Thyroid gland (tissue), 4 donors: Measurements from ENCODE around the gene SYNPO. TPM values are rescaled to one million over a fixed set of nuclear protein-coding genes. Genes with fewer than 3 reads are reported as not detected.

ENCODE experiments used
- DNase-seq, 2 donors: peaks; one replicate each; pipeline ENCODE4 v3.0.0-alpha.2; 2019
- H3K27ac ChIP-seq, 3 donors: fragments of 200-600 bp; sonication (generic); 1 replicate in 2 of 3; 2 replicates in 1 of 3; pipeline ENCODE4 v1.5.1; 2016 to 2019; ENCODE audit warnings: mild to moderate bottlenecking in 1 of 3, moderate library complexity in 1 of 3
- H3K27me3 ChIP-seq: fragments of 200-600 bp; sonication (generic); one replicate; pipeline ENCODE4 v1.5.1; 2019
- H3K36me3 ChIP-seq, 2 donors: fragments of 200-600 bp; sonication (generic); one replicate each; pipeline ENCODE4 v1.5.1; 2016 to 2019
- H3K4me1 ChIP-seq, 2 donors: fragments of 200-600 bp; sonication (generic); one replicate each; pipeline ENCODE4 v1.5.1; 2017 to 2019
- H3K4me3 ChIP-seq, 3 donors: fragments of 200-600 bp; sonication (generic); replicated peaks in 1 of 3; 1 replicate in 2 of 3; 2 replicates in 1 of 3; pipeline ENCODE4 v1.5.1; 2016; ENCODE audit warnings: mild to moderate bottlenecking in 1 of 3
- H3K9me3 ChIP-seq: fragments of 200-600 bp; sonication (generic); one replicate; pipeline ENCODE4 v1.5.1; 2017
- CTCF ChIP-seq, 6 experiments: fragments of 200-600 bp in 3 of 6; fragments of 450-650 bp in 3 of 6; sonication (generic) in 3 of 6; IDR thresholded peaks; one replicate each; pipeline ENCODE4 v1.5.1; 2016 to 2019; ENCODE audit warnings: antibody characterized with exemption in 6 of 6, mild to moderate bottlenecking in 2 of 6, inconsistent platforms in 1 of 6, moderate library complexity in 1 of 6
- POLR2A ChIP-seq, 2 donors: fragments of 450-650 bp; IDR thresholded peaks; one replicate each; pipeline ENCODE4 v1.6.1; 2017; ENCODE audit warnings: antibody characterized with exemption in 2 of 2, mild to moderate bottlenecking in 2 of 2, moderate library complexity in 1 of 2
- WGBS, 2 donors: methylation state at CpG; one replicate each; pipeline ENCODE4 v1.1.5; 2017; 5-methylcytosine and 5-hydroxymethylcytosine counted together
- intact Hi-C: fragments of 100-400 bp; cut with DNase I; formaldehyde crosslinking; loops from one replicate; pipeline ENCODE4 v1.15.1; 2023
- total RNA-seq, 4 donors: library from RNA; depleted of rRNA; stranded (reverse); fragments of >200 nt; gene quantifications; one replicate each; pipeline ENCODE4 v1.2.3, GENCODE V29; 2016

The SYNPO gene
- total RNA-seq, 4 donors from 2014 or later, result 8.8 to 19.3 (median 14.1) TPM

DNA sequence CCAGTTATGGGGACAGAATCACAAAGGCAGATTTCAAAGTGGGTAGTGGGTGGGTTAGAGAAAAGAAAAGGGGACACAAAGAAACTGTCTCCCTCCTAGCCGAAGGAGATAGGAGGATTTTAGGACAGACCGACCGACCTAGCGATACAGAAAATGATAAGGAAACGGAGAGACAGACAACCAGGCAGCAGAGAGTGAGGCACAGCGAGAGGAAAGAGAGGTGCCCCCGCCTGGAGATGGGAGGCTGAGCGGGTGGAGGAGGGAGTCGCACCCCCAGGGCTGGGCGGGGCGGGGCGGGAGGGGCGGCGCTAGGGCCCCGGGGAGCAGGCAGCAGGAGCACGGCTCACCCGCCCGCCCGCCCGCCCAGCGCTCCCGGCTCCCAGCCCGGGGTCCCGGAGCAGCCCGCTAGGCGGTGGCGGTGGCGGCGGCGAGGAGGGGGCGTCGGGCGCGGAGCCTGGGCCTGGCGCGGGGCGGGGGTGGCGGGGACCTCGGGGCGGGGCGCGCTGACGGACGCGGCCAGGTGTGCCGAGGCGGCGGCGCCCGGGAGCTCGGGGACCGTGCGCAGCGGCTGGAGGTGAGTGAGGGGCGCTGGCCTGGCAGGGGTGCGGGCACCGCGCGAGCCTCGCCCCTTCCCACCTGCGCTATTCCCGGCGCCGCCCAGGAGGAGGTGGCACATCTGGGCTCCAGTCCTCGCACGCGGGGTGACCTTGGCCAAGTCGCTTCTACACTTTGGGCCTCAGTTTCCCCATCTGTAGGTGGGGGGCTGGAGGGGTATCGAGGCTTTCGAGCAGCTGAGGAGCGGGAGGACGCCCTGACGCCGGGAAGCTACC is 15.9 kb upstream of the SYNPO start:
- H3K27me3 ChIP-seq, result no peaks in the 10 kb centered on the region
- no peaks in the 10 kb centered on the region for H3K36me3 ChIP-seq
- peak overlapping the region; percentile 11 to 81 (median 48) for H3K4me3 ChIP-seq
- peaks cover 5 to 48% of the 10 kb centered on the region in 2 donors for H3K4me1 ChIP-seq
- no peak for DNase-seq
- intact Hi-C loops, result no loop called here
- H3K27ac ChIP-seq, result peak overlapping the region; percentile 83 to 95 (median 88)
- H3K9me3 ChIP-seq, result no peaks in the 10 kb centered on the region
- WGBS, 2 donors, result 6 to 32% methylated on average over 8 to 42 of the region's 74 CpGs
- TF ChIP-seq POLR2A (IDR thresholded peaks at IDR 0.05), result no peak
- peak in 1 of 6 experiments; percentile 26 for TF ChIP-seq CTCF (IDR thresholded peaks at IDR 0.05)

DNA sequence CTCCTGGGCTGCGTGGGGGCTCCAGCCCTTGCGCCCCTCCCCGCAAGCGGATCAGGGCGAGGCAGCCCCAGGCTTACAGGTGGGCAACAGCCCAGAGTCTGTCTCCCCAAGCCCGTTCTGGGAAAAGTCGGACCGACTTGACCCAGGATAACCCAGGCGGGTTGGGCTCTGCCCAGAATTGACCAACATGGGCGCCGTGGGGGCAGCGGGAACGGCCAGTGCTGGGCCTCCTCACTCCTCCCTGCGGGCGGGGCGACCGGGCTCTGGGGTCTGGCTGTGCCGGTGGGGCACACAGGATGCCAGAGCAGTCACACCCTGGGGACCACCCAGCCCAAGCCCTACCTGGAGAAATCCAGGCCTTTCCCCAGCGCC is 15.3 kb upstream of the SYNPO start:
- peak; percentile 51 to 61 for DNase-seq
- peak overlapping the region; percentile 11 to 81 (median 48) for H3K4me3 ChIP-seq

GRCh38 chr5:150625831-150626746 is 14.4 kb upstream of the SYNPO start:
- 83% methylated on average over 9 to 10 of the region's 10 CpGs for WGBS, 2 donors
- intact Hi-C loops, result no loop called here

More for the DNA sequence above, 15.3 kb upstream of the SYNPO start:
- Histone ChIP-seq H3K27me3 (no peaks in the 10 kb centered on the region), H3K27ac (peak overlapping the region; percentile 83 to 95 (median 88)), H3K4me1 (peaks cover 5 to 50% of the 10 kb centered on the region in 2 donors), H3K9me3 (no peaks in the 10 kb centered on the region), H3K36me3 (no peaks in the 10 kb centered on the region)
- WGBS, 2 donors, result 0 to 20% methylated on average over 3 to 5 of the region's 19 CpGs
- intact Hi-C loops, result no loop called here
- TF ChIP-seq CTCF (IDR thresholded peaks at IDR 0.05) (no peak), POLR2A (IDR thresholded peaks at IDR 0.05) (no peak)

DNA sequence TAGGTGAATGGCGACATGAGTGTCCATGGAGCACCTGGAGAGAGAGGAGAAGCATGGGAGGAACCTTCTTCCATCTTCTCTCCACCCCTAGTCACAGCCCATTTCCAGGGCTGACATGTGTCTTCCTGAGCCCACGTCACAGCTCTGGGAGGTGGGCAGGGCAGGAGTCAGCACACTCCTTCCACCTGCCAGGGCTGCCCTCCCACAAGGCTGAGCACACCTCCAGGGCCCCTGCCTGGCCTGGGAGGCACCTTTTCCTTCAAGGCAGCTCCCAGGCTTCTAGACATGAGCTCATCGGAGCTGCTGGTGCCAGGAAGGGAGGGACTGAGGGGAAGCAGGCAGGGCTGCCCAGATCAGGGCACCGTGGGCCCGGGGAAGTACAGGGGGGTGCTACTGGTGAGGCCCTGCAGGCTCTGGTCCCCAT is 13.6 kb upstream of the SYNPO start:
- intact Hi-C loops, result no loop called here
- no peaks in the 10 kb centered on the region for H3K27me3 ChIP-seq
- peak overlapping the region; percentile 83 to 95 (median 88) for H3K27ac ChIP-seq
- no peak overlapping the region for H3K4me3 ChIP-seq
- WGBS, 2 donors, result 58 to 81% methylated on average over 2 to 5 of the region's 5 CpGs
- peak in 1 of 2 donors; percentile 50 for DNase-seq
- no peaks in the 10 kb centered on the region for H3K36me3 ChIP-seq
- TF ChIP-seq CTCF (IDR thresholded peaks at IDR 0.05) (no peak), POLR2A (IDR thresholded peaks at IDR 0.05) (peak in 1 of 2 donors; percentile 5)
- H3K9me3 ChIP-seq, result no peaks in the 10 kb centered on the region
- peaks cover 5 to 63% of the 10 kb centered on the region in 2 donors for H3K4me1 ChIP-seq

More at GRCh38 chr5:150625831-150626746, 14.4 kb upstream of the SYNPO start:
- Histone ChIP-seq H3K9me3 (no peaks in the 10 kb centered on the region), H3K27ac (peak overlapping the region; percentile 83 to 95 (median 88)), H3K4me1 (peaks cover 5 to 60% of the 10 kb centered on the region in 2 donors), H3K4me3 (peak overlapping the region in 1 of 3 donors; percentile 81), H3K36me3 (no peaks in the 10 kb centered on the region), H3K27me3 (no peaks in the 10 kb centered on the region)
- no peak for TF ChIP-seq POLR2A (IDR thresholded peaks at IDR 0.05)
- TF ChIP-seq CTCF (IDR thresholded peaks at IDR 0.05), result no peak
- no peak for DNase-seq
